Eye (tissue), 1 donor: ENCODE measurements around the gene NPTXR.
"Not testable (repeated sequence)": the region's sequence is repeated elsewhere in the genome, so short reads cannot be mapped to it uniquely, and the experiment has no call there.

Experiments
- DNase-seq: peaks from one replicate; pipeline ENCODE4 v3.0.0-alpha.2; 2015

NPTXR gene

GRCh38 chr22:38830026-38830844 lies 13.6 kb downstream of the NPTXR start:
- DNase-seq: no peak

GRCh38 chr22:38829485-38829884 lies 14.3 kb downstream of the NPTXR start:
- DNase-seq: no peak

- no peak for DNase-seq
These were observed 15.1 kb downstream of the NPTXR start for GRCh38 chr22:38828616-38829205.

- DNase-seq: no peak
These were observed 15.6 kb downstream of the NPTXR start for GRCh38 chr22:38828191-38828590.

- no peak for DNase-seq
These were observed 16.3 kb downstream of the NPTXR start for GRCh38 chr22:38827510-38827909.

GRCh38 chr22:38826801-38827200 lies 17.0 kb downstream of the NPTXR start:
- DNase-seq: no peak

- no peak for DNase-seq
These were observed 17.4 kb downstream of the NPTXR start for GRCh38 chr22:38826386-38826785.

- peak; percentile 93 for DNase-seq
These were observed 19.2 kb downstream of the NPTXR start for GRCh38 chr22:38824585-38824984.

- DNase-seq: no peak
These were observed 20.2 kb downstream of the NPTXR start for GRCh38 chr22:38823637-38824036.

GRCh38 chr22:38823076-38823475 lies 20.8 kb downstream of the NPTXR start:
- DNase-seq: no peak

GRCh38 chr22:38820020-38820419 lies 23.8 kb downstream of the NPTXR start:
- peak; percentile 20 for DNase-seq

GRCh38 chr22:38819387-38819940 lies 24.4 kb downstream of the NPTXR start:
- DNase-seq: no peak

GRCh38 chr22:38817196-38817595 lies 26.6 kb downstream of the NPTXR start:
- no peak for DNase-seq

- DNase-seq: no peak
These were observed 28.0 kb downstream of the NPTXR start for GRCh38 chr22:38815842-38816241.

- no peak for DNase-seq
These were observed 32.6 kb downstream of the NPTXR start for GRCh38 chr22:38811241-38811640.

- DNase-seq: not testable (repeated sequence)
These were observed 38.7 kb downstream of the NPTXR start for GRCh38 chr22:38805041-38805593.

GRCh38 chr22:38802671-38803121 lies 41.1 kb downstream of the NPTXR start:
- peak; percentile 31 for DNase-seq

- DNase-seq: no peak
These were observed 44.4 kb downstream of the NPTXR start for GRCh38 chr22:38799265-38800002.

GRCh38 chr22:38798496-38798895 lies 45.3 kb downstream of the NPTXR start:
- no peak for DNase-seq

- no peak for DNase-seq
These were observed 47.4 kb downstream of the NPTXR start for GRCh38 chr22:38796262-38796957.

GRCh38 chr22:38795569-38795968 lies 48.3 kb downstream of the NPTXR start:
- DNase-seq: no peak

GRCh38 chr22:38793721-38794466 lies 49.9 kb downstream of the NPTXR start, which contains the start of gene DNAL4:
DNAL4 (minus strand) TSS chr22:38794143; CDS start chr22:38782731, 11,412 bp downstream.
- peak; percentile 99 for DNase-seq
